CD1c-positive myeloid dendritic cell (primary cell): ENCODE measurements around the gene TASOR.
A peak's percentile ranks its signal among the peaks of the same experiment; 100 is the strongest.
"Not testable (repeated sequence)": the region's sequence is repeated elsewhere in the genome, so short reads cannot be mapped to it uniquely, and the experiment has no call there.

Experiments used
- DNase-seq: peaks from one replicate; pipeline ENCODE4 v3.0.0-alpha.2; 2016; ENCODE audit errors: extremely low spot score

The TASOR gene

GRCh38 chr3:56683122-56683817, at the start of gene TASOR:
Gene TASOR (minus strand): TSS chr3:56683265. CDS start chr3:56683006, 259 bp downstream.
- DNase-seq = peak; percentile 94

GRCh38 chr3:56732109-56732508, 49.0 kb upstream of the TASOR start:
- no peak for DNase-seq

DNA sequence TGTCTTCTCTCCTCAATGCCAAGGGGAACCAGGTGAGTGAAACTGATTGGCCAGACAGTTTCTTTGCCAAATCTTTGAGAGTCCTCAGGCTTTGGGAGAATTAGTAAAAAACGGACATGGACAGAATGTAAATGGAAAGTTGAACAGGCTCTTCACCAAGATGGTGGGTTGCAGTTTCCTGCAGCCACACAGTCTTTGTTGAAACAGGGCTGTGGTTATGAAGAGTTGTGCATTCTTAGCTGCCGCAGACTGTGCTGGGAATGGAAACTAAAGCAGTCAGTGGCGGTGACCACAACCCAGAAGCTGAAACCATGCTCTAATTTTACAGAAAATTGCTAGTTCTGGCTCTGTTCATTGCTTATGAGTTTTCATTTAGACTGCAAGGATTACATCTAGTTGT, 42.1 kb upstream of the TASOR start:
- peak; percentile 30 for DNase-seq

DNA sequence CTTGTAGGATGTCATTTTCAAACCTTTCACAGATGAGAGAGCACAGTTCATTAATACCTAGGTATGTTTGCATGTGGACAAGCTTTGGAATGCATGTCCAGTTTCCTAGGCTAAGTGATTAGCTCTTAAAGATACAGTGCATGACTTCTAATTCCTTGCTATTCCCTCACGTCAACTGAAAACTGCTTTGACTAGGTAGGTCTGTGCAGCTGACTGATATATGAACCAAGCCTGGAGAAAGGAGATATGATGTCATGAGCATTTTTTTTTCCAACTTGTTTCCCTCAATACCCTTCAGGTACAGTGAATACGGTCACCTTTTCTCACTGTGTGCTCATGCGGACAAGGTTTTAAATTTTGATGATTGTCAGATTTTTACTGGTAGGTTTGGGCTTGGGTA, 41.6 kb upstream of the TASOR start:
- DNase-seq = no peak

- DNase-seq = no peak
These were observed 37.8 kb upstream of the TASOR start for GRCh38 chr3:56720849-56721248.

- DNase-seq = not testable (repeated sequence)
These were observed 35.7 kb upstream of the TASOR start for GRCh38 chr3:56718809-56719208.

DNA sequence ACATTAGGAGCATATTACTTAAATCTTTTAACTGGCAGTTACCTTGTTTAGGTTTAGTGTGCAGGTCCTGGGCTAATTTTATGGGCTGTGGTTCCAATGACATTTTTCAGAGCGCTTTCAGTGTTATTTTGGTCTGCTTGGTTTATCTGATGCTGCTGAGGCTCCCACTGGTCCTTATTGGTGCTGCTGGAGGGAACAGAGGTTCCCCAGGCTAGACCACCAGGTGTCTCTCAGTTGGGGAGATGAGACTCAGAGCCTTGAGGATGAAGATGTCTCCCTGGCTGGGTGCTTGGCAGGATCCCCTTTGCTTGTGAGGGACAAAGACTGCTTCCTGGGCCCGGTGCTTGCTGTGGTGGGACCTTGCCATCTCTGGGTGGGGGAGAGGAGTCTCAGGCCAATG, 28.3 kb upstream of the TASOR start:
- no peak for DNase-seq

- DNase-seq = not testable (repeated sequence)
These were observed 24.3 kb upstream of the TASOR start for GRCh38 chr3:56707412-56707811.

DNA sequence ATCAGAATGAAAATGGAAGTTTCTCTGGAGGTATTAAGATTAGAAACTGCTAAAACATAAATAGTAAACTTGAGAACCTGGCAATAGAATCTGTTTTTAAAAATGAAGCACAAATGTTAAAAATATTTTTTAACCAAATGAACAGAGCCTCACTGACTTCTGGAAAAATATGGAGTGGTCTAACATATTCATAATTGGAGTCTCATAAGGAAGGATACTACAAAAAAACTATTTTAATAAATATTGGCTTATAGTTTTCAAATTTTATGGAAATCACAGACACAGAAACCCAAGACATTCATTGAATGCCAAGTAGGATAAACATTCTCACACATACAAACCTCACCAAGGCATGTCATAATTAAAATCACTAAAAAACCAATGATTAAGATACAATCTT, 23.6 kb upstream of the TASOR start:
- DNase-seq = no peak

DNA sequence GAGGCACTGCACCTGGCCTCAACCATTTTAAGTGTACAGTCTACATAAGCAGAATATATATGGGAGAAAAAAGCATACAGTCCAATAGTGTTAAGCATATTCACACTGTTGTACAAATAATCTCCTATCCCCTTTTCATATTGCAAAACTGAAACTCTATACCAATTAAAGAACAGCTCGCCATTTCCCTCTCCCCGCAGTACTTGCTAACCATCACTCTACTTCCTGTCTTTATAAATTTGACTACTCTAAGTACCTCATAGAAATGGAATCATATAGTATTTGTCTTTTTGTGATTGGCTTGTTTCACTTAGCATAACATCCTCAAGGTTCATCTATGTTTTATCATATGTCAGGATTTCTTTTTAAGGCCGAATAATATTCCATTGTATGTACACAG, 21.6 kb upstream of the TASOR start:
- no peak for DNase-seq

- DNase-seq = peak; percentile 84
These were observed 19.6 kb upstream of the TASOR start for GRCh38 chr3:56702490-56703315.

DNA sequence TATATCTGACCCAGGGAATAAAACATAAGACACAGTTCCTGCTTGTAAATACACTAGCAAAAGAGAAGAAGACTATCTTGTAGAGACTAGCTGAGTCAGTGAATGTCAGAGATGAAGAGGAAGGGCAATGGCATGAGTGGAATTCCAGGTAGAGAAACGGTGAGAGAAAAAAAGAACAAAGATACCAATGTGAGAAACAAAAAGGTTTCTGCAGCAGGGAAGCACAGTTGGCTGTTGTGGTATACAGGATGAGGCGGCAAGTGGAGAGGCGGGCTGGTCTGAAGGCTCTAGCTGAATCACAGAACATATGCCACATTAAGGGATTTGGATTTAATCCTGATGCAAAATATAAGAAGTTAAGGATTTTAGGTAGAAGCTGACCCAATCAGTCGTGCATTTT, 17.1 kb upstream of the TASOR start:
- no peak for DNase-seq

DNA sequence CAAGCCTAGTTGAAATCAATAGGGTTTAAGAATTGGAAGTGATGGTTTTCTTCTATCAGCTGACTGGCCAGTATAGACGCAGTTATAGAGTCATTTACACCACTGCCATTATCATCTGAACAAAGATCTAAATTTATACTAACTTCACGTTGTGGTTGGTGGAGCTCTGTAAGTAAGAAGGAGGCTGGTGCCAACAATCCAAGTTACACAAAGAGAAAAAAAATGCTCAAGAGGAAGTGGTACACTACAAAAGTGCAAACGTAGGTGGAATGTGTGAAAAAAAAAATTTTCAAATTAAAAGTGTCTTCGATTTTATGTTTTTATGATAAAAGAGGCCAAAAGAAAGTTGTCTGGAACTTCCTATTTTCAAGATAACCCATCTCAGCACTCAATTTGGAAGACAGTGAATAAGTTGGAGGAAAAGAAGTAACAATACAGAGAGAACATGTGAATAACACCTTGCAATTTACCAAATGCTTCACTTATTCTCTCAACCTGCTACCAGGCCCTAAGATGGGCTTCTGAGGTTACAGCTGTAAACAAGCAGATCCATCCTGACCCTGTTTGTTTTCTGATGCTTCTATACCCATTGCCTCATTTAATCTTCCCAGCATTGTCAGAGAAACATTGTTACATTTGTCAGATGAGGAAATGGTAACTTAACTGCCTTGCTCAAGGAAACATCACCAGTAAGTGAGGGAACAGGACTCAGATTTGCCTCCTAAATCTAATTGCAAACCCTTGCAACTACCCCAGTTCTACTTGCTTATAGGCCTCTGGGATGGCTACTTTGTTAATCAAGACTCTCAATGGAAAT, 12.0 kb upstream of the TASOR start:
- DNase-seq = peak; percentile 46

- DNase-seq = peak; percentile 91
These were observed 10.7 kb upstream of the TASOR start for GRCh38 chr3:56693750-56694149.

GRCh38 chr3:56692520-56693433, 9.7 kb upstream of the TASOR start:
- peak; percentile 43 for DNase-seq

GRCh38 chr3:56692001-56692365, 8.9 kb upstream of the TASOR start:
- DNase-seq = not testable (repeated sequence)

DNA sequence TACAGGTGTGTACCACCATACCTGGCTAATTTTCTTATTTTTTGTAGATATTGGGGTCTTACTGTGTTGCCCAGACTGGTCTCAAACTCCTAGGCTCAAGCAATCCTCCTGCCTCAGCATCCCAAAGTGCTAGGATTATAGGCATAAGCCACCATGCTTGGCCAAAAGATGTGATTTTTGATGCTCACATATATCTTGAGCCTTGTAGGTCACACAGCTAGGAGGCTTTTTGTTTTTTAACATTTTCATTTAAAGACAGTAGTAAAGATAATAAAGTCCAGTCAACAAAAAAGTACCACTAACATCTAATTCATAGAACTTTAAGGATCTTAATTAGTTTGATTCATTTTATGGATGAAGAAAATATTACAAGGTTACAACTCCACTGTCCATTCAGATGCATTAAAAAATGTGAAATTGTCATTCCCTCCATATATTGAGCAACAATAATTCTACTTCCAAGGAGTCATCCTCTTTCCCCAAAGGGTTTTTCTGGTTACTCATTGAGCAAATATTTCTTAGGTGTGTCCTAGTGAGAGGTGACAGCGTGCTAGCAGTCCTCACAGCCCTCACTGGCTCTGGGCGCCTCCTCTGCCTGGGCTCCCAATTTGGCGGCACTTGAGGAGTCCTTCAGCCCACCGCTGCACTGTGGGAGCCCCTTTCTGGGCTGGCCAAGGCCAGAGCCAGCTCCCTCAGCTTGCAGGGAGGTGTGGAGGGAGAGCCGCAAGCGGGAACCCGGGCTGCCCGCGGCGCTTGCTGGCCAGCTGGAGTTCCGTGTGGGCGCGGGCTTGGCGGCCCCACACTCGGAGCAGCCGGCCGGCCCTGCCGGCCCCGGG, 8.3 kb upstream of the TASOR start:
- DNase-seq = no peak

- DNase-seq = no peak
These were observed 6.2 kb upstream of the TASOR start for GRCh38 chr3:56689303-56689702.

DNA sequence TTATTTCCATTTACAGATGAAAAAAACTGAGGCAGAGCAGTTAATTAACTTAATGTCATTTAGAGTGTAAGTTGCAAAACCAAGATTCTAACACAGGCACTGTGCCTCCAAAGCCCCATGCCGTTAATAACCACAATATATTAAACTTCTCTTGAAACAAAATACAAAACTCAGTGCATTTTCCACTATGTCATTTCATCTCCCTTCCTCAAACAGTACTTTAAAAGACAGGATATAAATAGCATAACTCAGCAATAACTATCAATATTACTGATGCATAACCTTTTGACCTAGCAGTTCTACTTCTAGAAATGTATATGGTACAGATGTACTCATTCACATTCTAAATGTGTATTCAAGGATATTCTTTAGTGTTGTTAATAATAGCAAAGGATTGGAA, 5.1 kb upstream of the TASOR start:
- no peak for DNase-seq

GRCh38 chr3:56684029-56684428, 964 bp upstream of the TASOR start:
- DNase-seq = no peak
